ENCODE data around the gene CLN5.

DNA sequence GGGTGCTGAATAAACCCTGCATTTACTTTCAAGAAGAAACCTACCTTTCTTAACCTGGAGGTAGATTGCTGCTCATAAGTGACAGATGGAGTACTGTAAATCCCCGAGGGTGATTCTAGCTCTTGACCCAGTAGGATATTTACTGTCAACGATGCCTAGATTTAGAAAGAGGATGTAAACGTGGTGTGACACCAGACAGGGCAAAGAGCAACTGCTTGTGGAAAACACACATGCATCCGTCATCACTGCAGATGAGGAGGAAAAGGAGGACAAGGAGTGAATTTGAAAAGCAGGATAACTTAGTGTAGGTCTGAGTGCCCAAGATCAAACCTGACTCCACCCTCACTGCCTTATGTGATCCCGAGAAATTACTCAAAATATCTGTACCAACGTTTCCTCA lies 9.8 kb upstream of the CLN5 start:
- no peak for TF ChIP-seq POLR2A (IDR thresholded peaks at IDR 0.05)
- TF ChIP-seq, protein P1, sequence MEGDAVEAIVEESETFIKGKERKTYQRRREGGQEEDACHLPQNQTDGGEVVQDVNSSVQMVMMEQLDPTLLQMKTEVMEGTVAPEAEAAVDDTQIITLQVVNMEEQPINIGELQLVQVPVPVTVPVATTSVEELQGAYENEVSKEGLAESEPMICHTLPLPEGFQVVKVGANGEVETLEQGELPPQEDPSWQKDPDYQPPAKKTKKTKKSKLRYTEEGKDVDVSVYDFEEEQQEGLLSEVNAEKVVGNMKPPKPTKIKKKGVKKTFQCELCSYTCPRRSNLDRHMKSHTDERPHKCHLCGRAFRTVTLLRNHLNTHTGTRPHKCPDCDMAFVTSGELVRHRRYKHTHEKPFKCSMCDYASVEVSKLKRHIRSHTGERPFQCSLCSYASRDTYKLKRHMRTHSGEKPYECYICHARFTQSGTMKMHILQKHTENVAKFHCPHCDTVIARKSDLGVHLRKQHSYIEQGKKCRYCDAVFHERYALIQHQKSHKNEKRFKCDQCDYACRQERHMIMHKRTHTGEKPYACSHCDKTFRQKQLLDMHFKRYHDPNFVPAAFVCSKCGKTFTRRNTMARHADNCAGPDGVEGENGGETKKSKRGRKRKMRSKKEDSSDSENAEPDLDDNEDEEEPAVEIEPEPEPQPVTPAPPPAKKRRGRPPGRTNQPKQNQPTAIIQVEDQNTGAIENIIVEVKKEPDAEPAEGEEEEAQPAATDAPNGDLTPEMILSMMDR (IDR thresholded peaks at IDR 0.05) = no peak

Data from thyroid gland (tissue), 4 donors.